Uterus (tissue), 4 donors: ENCODE measurements around the gene AP2A2. TPM values are rescaled to one million over a fixed set of nuclear protein-coding genes. Genes with fewer than 3 reads are reported as not detected.

ENCODE experiments used
- DNase-seq, 2 donors: peaks; one replicate each; pipeline ENCODE4 v3.0.0-alpha.2; 2019 to 2020
- H3K27ac ChIP-seq, 2 donors: fragments of 200-600 bp; sonication (generic); 1 replicate in 1 of 2; 2 replicates in 1 of 2; pipeline ENCODE4 v1.5.1; 2016 to 2018
- H3K27me3 ChIP-seq, 2 donors: fragments of 200-600 bp; sonication (generic); one replicate each; pipeline ENCODE4 v1.5.1; 2018 to 2019; ENCODE audit warnings: control low read depth in 1 of 2
- H3K36me3 ChIP-seq, 2 donors: fragments of 200-600 bp; sonication (generic); one replicate each; pipeline ENCODE4 v1.5.1; 2019; ENCODE audit warnings: control low read depth in 1 of 2
- H3K4me1 ChIP-seq, 2 donors: fragments of 200-600 bp; sonication (generic); one replicate each; pipeline ENCODE4 v1.5.1; 2018 to 2019; ENCODE audit warnings: control low read depth in 1 of 2
- H3K4me3 ChIP-seq, 2 donors: fragments of 200-600 bp; sonication (generic); 1 replicate in 1 of 2; 2 replicates in 1 of 2; pipeline ENCODE4 v1.5.1; 2018 to 2019; ENCODE audit warnings: mild to moderate bottlenecking in 1 of 2
- H3K9me3 ChIP-seq, 2 donors: fragments of 200-600 bp; sonication (generic); one replicate each; pipeline ENCODE4 v1.5.1; 2019; ENCODE audit warnings: control low read depth in 1 of 2
- CTCF ChIP-seq, 4 experiments: fragments of 200-600 bp in 2 of 4; fragments of 450-650 bp in 2 of 4; sonication (generic) in 2 of 4; IDR thresholded peaks; one replicate each; pipeline ENCODE4 v1.5.1; 2016 to 2019; ENCODE audit warnings: antibody characterized with exemption in 4 of 4, mild to moderate bottlenecking in 2 of 4, moderate library complexity in 1 of 4
- POLR2A ChIP-seq, 2 donors: fragments of 450-650 bp; IDR thresholded peaks; one replicate each; pipeline ENCODE4 v1.6.1; 2016; ENCODE audit warnings: antibody characterized with exemption in 2 of 2, mild to moderate bottlenecking in 1 of 2, moderate library complexity in 1 of 2
- intact Hi-C: fragments of 100-400 bp; cut with DNase I; formaldehyde crosslinking; loops from one replicate; pipeline ENCODE4 v1.15.1; 2023; ENCODE audit warnings: low total_unique reads
- total RNA-seq, 4 donors: library from RNA; depleted of rRNA in 3 of 4; stranded (reverse); fragments of >200 nt in 3 of 4; gene quantifications; one replicate each; pipeline versions ENCODE4 v1.1.0 to v1.2.4, GENCODE V29; 2014 to 2023
- donor health status: DM: yes; HTN: yes; CAD: no.

AP2A2 gene
- total RNA-seq, 4 donors from 2014 or later, result 25.6 to 120 (median 40.4) TPM

DNA sequence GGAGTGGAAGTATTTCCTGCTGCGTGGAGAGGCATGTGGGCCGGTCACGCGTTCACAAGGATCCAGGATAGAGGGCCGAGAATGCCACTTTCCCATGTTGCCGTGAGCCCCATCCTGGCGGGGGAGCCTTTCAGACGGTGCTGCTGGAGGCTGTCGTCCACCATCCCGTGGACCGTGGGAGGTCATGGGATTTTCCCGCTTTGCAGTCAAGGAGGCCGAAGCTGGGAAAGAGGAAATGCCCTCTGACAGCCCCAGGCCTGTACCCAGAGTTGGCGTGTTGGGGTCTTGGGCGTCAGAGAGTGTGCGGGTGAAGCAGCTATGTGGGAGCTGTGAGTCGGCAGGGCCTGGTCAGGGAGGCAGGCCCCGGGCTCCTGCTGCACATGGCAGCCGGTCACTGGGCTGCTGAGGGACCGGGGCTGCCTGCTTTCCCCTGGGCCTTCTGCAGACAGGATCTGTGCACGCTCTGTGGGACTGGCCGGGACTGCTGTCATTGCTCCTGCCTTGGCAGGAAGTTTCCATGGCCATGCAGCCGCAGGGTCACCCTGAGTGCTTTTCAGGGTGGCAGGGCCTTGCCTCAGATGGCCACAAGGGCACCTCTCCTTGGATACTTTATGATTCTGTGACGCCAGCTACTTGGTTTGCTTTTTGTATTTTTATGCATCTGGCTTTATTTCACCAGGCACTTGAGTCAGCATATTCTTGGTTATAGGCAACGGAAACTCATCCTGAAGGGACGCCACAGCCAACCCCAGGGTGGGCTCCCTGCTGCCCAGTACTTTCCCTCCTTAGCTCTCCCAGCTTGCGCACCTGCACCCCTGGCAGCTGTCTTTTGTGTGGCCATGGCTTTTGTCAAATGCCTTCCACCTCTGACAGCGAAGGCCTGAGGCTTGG is 52.4 kb downstream of the AP2A2 start:
- H3K36me3 ChIP-seq, result no peaks in the 10 kb centered on the region
- H3K4me3 ChIP-seq, result no peak overlapping the region
- H3K9me3 ChIP-seq, result no peaks in the 10 kb centered on the region
- DNase-seq, result no peak
- no peaks in the 10 kb centered on the region for H3K27me3 ChIP-seq
- TF ChIP-seq CTCF (IDR thresholded peaks at IDR 0.05) (no peak), POLR2A (IDR thresholded peaks at IDR 0.05) (no peak)
- intact Hi-C loops, result no loop called here
- H3K4me1 ChIP-seq, result no peaks in the 10 kb centered on the region
- no peak overlapping the region for H3K27ac ChIP-seq

DNA sequence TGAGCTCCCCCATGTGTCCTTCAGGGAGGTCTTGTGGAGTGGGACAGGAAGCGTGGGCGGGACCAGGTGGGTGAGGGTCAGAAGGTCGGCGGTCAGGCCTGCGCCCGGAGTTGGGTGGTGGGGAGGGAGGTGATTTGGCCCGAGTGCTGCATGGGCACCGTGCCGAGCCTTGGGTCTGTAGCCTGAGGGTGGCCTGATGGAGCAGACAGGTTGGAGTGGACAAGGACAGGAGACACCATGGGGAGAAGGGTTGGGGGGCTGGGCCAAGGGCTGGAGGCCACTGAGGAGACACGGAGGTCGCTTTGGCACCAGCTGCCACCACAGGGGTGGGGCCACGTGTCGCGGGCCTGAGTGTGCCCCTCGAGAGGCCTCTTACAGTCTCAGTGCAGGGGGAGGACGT is 53.1 kb downstream of the AP2A2 start:
- no peaks in the 10 kb centered on the region for H3K9me3 ChIP-seq
- no peak overlapping the region for H3K4me3 ChIP-seq
- TF ChIP-seq CTCF (IDR thresholded peaks at IDR 0.05), result no peak
- H3K4me1 ChIP-seq, result no peaks in the 10 kb centered on the region
- no peak for DNase-seq
- H3K27me3 ChIP-seq, result no peaks in the 10 kb centered on the region
- H3K27ac ChIP-seq, result no peak overlapping the region
- no peaks in the 10 kb centered on the region for H3K36me3 ChIP-seq
- intact Hi-C loops, result no loop called here

- H3K9me3 ChIP-seq, result no peaks in the 10 kb centered on the region
- intact Hi-C loops, result no loop called here
- no peaks in the 10 kb centered on the region for H3K36me3 ChIP-seq
- DNase-seq, result no peak
- H3K4me1 ChIP-seq, result no peaks in the 10 kb centered on the region
- H3K27ac ChIP-seq, result no peak overlapping the region
- H3K4me3 ChIP-seq, result no peak overlapping the region
- H3K27me3 ChIP-seq, result no peaks in the 10 kb centered on the region
- TF ChIP-seq CTCF (IDR thresholded peaks at IDR 0.05), result no peak
- TF ChIP-seq POLR2A (IDR thresholded peaks at IDR 0.05), result no peak
Observed at GRCh38 chr11:980438-981357, 55.0 kb downstream of the AP2A2 start.

GRCh38 chr11:981764-982163 is 56.1 kb downstream of the AP2A2 start:
- no peak for TF ChIP-seq POLR2A (IDR thresholded peaks at IDR 0.05)

GRCh38 chr11:984546-984945 is 58.9 kb downstream of the AP2A2 start:
- no peak for DNase-seq
- intact Hi-C loops, result no loop called here
- Histone ChIP-seq H3K4me1 (no peaks in the 10 kb centered on the region), H3K36me3 (no peaks in the 10 kb centered on the region), H3K4me3 (no peak overlapping the region), H3K27me3 (no peaks in the 10 kb centered on the region), H3K27ac (no peak overlapping the region), H3K9me3 (no peaks in the 10 kb centered on the region)
- TF ChIP-seq CTCF (IDR thresholded peaks at IDR 0.05) (no peak), POLR2A (IDR thresholded peaks at IDR 0.05) (no peak)

More at GRCh38 chr11:981764-982163, 56.1 kb downstream of the AP2A2 start:
- no peaks in the 10 kb centered on the region for H3K9me3 ChIP-seq
- intact Hi-C loops, result no loop called here
- DNase-seq, result no peak
- no peaks in the 10 kb centered on the region for H3K36me3 ChIP-seq
- no peaks in the 10 kb centered on the region for H3K4me1 ChIP-seq
- no peak overlapping the region for H3K27ac ChIP-seq
- no peaks in the 10 kb centered on the region for H3K27me3 ChIP-seq
- H3K4me3 ChIP-seq, result no peak overlapping the region
